Stimulated activated CD4-positive, alpha-beta T cell treated with anti-CD3 and anti-CD28 coated beads, TNF-alpha, amount 100 ng/mL, for 1 hour (primary cell): ENCODE data around the gene SEC24B.
"Not testable (repeated sequence)": the region's sequence is repeated elsewhere in the genome, so short reads cannot be mapped to it uniquely, and the experiment has no call there.

ENCODE experiments used
- DNase-seq, 3 donors: peaks; one replicate each; pipeline ENCODE4 v3.0.0-alpha.2; 2020; ENCODE audit warnings: low read depth in 3 of 3, low spot score in 1 of 3

SEC24B gene

GRCh38 chr4:109574931-109575804 is 141.6 kb downstream of the SEC24B start:
- no peak for DNase-seq

- DNase-seq: no peak
These were observed 142.8 kb downstream of the SEC24B start for GRCh38 chr4:109576462-109576861.

GRCh38 chr4:109578846-109579245 is 145.2 kb downstream of the SEC24B start:
- no peak for DNase-seq

GRCh38 chr4:109579997-109580396 is 146.4 kb downstream of the SEC24B start:
- DNase-seq: not testable (repeated sequence)

GRCh38 chr4:109588176-109588575 is 154.6 kb downstream of the SEC24B start:
- no peak for DNase-seq

GRCh38 chr4:109589119-109589518 is 155.5 kb downstream of the SEC24B start:
- DNase-seq: no peak

- DNase-seq: no peak
These were observed 156.0 kb downstream of the SEC24B start for GRCh38 chr4:109589605-109590004.
